Fibroblast of villous mesenchyme (primary cell): Measurements from ENCODE around the gene ACTR6. TPM values are rescaled to one million over a fixed set of nuclear protein-coding genes. Genes with fewer than 3 reads are reported as not detected.

ENCODE experiments used
- DNase-seq: peaks from one replicate; pipeline ENCODE4 v3.0.0-alpha.2; 2010; ENCODE audit warnings: low read depth
- H3K4me3 ChIP-seq: 2 replicates; pipeline ENCODE4 v1.5.1; 2011; ENCODE audit warnings: low read depth, mild to moderate bottlenecking, low read length
- total RNA-seq: library from RNA; depleted of rRNA; stranded (reverse); fragments of >200 nt; gene quantifications from 2 replicates; pipeline ENCODE4 v1.2.3, GENCODE V29; 2012
- TF ChIP-seq, protein P1 (sequence below): IDR thresholded peaks from 2 replicates; pipeline ENCODE4 v1.5.1; 2012; ENCODE audit warnings: low read depth, mild to moderate bottlenecking, low read length; ENCODE audit not compliant: insufficient read depth

The ACTR6 gene
- total RNA-seq, 1 donor, result 21.2 TPM

DNA sequence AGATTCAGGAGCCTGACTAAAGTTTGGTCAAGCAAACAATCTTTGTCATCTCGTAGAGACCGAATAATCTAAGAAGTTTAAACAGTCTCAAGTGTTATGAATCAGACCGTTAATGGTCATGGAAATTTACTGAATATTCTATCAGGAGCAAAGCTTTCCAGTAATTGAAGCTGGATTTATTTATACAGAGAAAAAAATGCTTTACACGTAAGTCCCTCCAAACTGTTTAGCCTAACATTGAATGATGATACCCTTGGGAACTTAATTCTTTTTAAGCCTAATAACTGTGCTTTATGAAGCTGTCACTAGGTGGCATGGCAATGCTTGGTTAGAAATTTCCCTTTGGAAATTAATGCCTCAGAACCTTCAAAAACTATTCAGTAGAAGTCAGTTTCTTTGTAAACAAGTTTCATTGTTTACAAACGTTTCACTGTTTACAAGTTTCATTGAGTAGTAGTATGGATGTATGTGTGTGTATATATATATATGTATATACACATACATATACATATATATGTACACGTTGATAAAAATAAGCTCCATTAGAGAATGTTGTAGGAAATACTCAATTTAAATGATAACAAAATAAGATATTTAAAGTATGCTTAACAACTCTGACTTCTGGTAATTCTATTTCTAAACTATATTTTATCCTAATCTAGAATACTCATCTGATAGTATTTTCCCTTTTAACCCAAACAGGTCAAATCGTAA, 34.1 kb downstream of the ACTR6 start:
- H3K4me3 ChIP-seq, result peak overlapping the region; percentile 3
- DNase-seq, result peak; percentile 66
- TF ChIP-seq, protein P1, sequence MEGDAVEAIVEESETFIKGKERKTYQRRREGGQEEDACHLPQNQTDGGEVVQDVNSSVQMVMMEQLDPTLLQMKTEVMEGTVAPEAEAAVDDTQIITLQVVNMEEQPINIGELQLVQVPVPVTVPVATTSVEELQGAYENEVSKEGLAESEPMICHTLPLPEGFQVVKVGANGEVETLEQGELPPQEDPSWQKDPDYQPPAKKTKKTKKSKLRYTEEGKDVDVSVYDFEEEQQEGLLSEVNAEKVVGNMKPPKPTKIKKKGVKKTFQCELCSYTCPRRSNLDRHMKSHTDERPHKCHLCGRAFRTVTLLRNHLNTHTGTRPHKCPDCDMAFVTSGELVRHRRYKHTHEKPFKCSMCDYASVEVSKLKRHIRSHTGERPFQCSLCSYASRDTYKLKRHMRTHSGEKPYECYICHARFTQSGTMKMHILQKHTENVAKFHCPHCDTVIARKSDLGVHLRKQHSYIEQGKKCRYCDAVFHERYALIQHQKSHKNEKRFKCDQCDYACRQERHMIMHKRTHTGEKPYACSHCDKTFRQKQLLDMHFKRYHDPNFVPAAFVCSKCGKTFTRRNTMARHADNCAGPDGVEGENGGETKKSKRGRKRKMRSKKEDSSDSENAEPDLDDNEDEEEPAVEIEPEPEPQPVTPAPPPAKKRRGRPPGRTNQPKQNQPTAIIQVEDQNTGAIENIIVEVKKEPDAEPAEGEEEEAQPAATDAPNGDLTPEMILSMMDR, result peak; percentile 83

- no peak for DNase-seq
- TF ChIP-seq, protein P1, result no peak
- H3K4me3 ChIP-seq, result no peak overlapping the region
These were observed 38.2 kb downstream of the ACTR6 start for GRCh38 chr12:100238801-100239200.

GRCh38 chr12:100239589-100239988, 39.0 kb downstream of the ACTR6 start:
- no peak for DNase-seq
- no peak overlapping the region for H3K4me3 ChIP-seq
- TF ChIP-seq, protein P1, result no peak

- no peak overlapping the region for H3K4me3 ChIP-seq
- TF ChIP-seq, protein P1, result no peak
- DNase-seq, result no peak
These were observed 42.5 kb downstream of the ACTR6 start for GRCh38 chr12:100243137-100243536.

DNA sequence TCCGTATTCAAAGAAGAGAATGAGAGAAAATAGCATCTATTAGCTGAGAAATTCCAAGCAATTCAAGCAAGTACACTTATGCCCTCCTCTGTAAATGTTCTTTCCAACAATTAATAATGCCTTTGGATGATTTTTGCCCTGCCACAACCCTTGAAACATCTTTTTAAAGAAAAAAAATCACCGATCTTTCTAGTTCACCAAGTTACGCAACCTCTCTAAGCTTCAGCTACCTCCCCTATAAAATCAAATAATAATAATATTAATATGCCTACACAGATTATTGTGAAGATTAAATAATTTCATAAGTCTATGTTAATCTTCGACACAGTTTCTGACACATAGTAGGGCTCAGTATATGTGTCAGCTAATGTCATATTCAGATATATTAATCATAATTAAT, 47.1 kb downstream of the ACTR6 start:
- no peak overlapping the region for H3K4me3 ChIP-seq
- TF ChIP-seq, protein P1, result no peak
- no peak for DNase-seq

- TF ChIP-seq, protein P1, result no peak
- H3K4me3 ChIP-seq, result no peak overlapping the region
- no peak for DNase-seq
These were observed 48.3 kb downstream of the ACTR6 start for GRCh38 chr12:100248886-100249285.

DNA sequence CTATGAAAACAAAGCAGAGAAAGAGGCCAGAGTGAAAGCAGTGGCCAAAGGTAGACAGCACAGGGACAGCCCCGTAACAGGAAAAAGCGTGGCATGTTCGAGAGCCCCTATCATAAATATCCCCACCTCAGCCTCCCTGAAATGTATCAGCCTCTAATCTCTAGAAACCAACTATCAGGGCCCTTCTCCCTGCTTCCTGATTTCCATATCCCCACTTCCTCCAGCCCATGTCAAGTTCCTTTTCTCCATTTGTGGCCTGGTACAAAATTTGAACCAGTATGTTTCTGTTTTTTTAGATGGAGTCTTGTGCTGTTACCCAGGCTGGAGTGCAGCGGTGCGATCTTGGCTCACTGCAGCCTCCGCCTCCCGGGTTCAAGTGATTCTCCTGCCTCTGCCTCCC, 49.3 kb downstream of the ACTR6 start:
- H3K4me3 ChIP-seq, result no peak overlapping the region
- TF ChIP-seq, protein P1, result no peak
- DNase-seq, result no peak
